ENCODE data around the gene RNF157.

GRCh38 chr17:76174037-76174436, 66.3 kb downstream of the RNF157 start:
- TF ChIP-seq POLR2AphosphoS5 (IDR thresholded peaks at IDR 0.05) (no peak), POLR2A (IDR thresholded peaks at IDR 0.05) (no peak)
